SK-N-SH (cell line): ENCODE results near the gene GPR146. TPM values are rescaled to one million over a fixed set of nuclear protein-coding genes. Genes with fewer than 3 reads are reported as not detected.

Experiments
- CTCF ChIA-PET: fragments of 300-600, 350-600 bp; formaldehyde crosslinking; extraction: SDS; loops from one replicate; lab custom pipeline; 2021; lab: Yijun Ruan, JAX
- POLR2A ChIA-PET: fragments of 350-600 bp; sonication (Branson Sonifier 250); formaldehyde crosslinking; extraction: SDS; loops from one replicate; lab custom pipeline; 2020; ENCODE audit warnings: antibody characterized with exemption, inconsistent platforms; lab: Yijun Ruan, JAX
- DNase-seq: peaks from one replicate; pipeline ENCODE4 v3.0.0; 2012
- H2AFZ ChIP-seq: fragments of 200-600 bp; sonication (generic); 2 replicates; pipeline ENCODE4 v1.8.1; 2016; ENCODE audit warnings: antibody characterized with exemption, mild to moderate bottlenecking, low read depth
- H3F3A ChIP-seq: fragments of 200-600 bp; sonication (generic); replicated peaks from 2 replicates; pipeline ENCODE3; 2016; ENCODE audit warnings: antibody characterized with exemption, mild to moderate bottlenecking; ENCODE audit not compliant: insufficient read depth
- H3K27ac ChIP-seq, 2 experiments: fragments of 200-500 bp in 1 of 2; fragments of 200-600 bp in 1 of 2; sonication (Bioruptor generic) in 1 of 2; sonication (generic), shearing (Covaris generic) in 1 of 2; 2 replicates each; pipeline versions ENCODE4 v1.5.1 to v1.6.1; 2014 to 2016; ENCODE audit warnings: low read depth in 2 of 2, inconsistent platforms in 1 of 2, low read length in 1 of 2, mild to moderate bottlenecking in 1 of 2, mixed read lengths in 1 of 2
- H3K27me3 ChIP-seq: fragments of 200-600 bp; sonication (generic), shearing (Covaris generic); 2 replicates; pipeline ENCODE4 v1.6.1; 2016; ENCODE audit warnings: mixed run types; ENCODE audit not compliant: insufficient read depth
- H3K36me3 ChIP-seq, 2 experiments: fragments of 200-500 bp in 1 of 2; fragments of 200-600 bp in 1 of 2; sonication (Bioruptor generic) in 1 of 2; sonication (generic) in 1 of 2; replicated peaks in 1 of 2; 2 replicates each; pipeline versions ENCODE3 to v1.5.1; 2014 to 2016; ENCODE audit warnings: low read length in 1 of 2, mild to moderate bottlenecking in 1 of 2; ENCODE audit not compliant: insufficient read depth in 2 of 2, control insufficient read depth in 1 of 2
- H3K4me1 ChIP-seq, 2 experiments: fragments of 200-500 bp in 1 of 2; fragments of 200-600 bp in 1 of 2; sonication (Bioruptor generic) in 1 of 2; sonication (generic), shearing (Covaris generic) in 1 of 2; 2 replicates each; pipeline versions ENCODE4 v1.5.1 to v1.6.1; 2014 to 2016; ENCODE audit warnings: low read depth in 1 of 2, low read length in 1 of 2, mixed run types in 1 of 2; ENCODE audit not compliant: insufficient read depth in 2 of 2, control insufficient read depth in 1 of 2
- H3K4me2 ChIP-seq: fragments of 200-600 bp; sonication (generic), shearing (Covaris generic); 2 replicates; pipeline ENCODE4 v1.6.1; 2017; ENCODE audit warnings: mixed run types
- H3K4me3 ChIP-seq, 2 experiments: fragments of 200-500 bp in 1 of 2; fragments of 200-600 bp in 1 of 2; sonication (Bioruptor generic) in 1 of 2; sonication (generic), shearing (Covaris generic) in 1 of 2; 2 replicates each; pipeline versions ENCODE4 v1.5.1 to v1.8.1; 2014 to 2016; ENCODE audit warnings: low read depth in 2 of 2, inconsistent platforms in 1 of 2, low read length in 1 of 2, mild to moderate bottlenecking in 1 of 2, mixed read lengths in 1 of 2, moderate library complexity in 1 of 2
- H3K79me2 ChIP-seq: fragments of 200-600 bp; sonication (generic); 2 replicates; pipeline ENCODE4 v1.8.1; 2017; ENCODE audit warnings: mild to moderate bottlenecking; ENCODE audit not compliant: insufficient read depth
- H3K9ac ChIP-seq: fragments of 200-600 bp; sonication (generic); 2 replicates; pipeline ENCODE4 v1.6.1; 2017; ENCODE audit warnings: mixed run types
- H3K9me2 ChIP-seq: fragments of 200-600 bp; sonication (generic); 2 replicates; pipeline ENCODE4 v1.6.1; 2017; ENCODE audit warnings: mixed run types
- H3K9me3 ChIP-seq: fragments of 200-600 bp; sonication (generic); 2 replicates; pipeline ENCODE4 v1.6.1; 2017; ENCODE audit warnings: mixed run types, mild to moderate bottlenecking, moderate library complexity
- H4K20me1 ChIP-seq: fragments of 200-600 bp; sonication (generic); 2 replicates; pipeline ENCODE4 v1.6.1; 2017; ENCODE audit warnings: mild to moderate bottlenecking, mixed run types; ENCODE audit not compliant: insufficient read depth
- FOSL2 ChIP-seq: IDR thresholded peaks from 2 replicates; pipeline ENCODE4 v1.4.0; 2012; ENCODE audit warnings: low read depth, mild to moderate bottlenecking, moderate library complexity, borderline replicate concordance
- FOXJ3 ChIP-seq: sonication (generic); formaldehyde crosslinking; IDR thresholded peaks from 2 replicates; pipeline ENCODE4 v1.5.1; 2020; ENCODE audit warnings: mild to moderate bottlenecking, missing genetic modification reagents
- GABPA ChIP-seq: IDR thresholded peaks from 2 replicates; pipeline ENCODE4 v1.4.0; 2012; ENCODE audit warnings: low read depth, mild to moderate bottlenecking
- GATA2 ChIP-seq: sonication (generic); formaldehyde crosslinking; IDR thresholded peaks from 2 replicates; pipeline ENCODE4 v1.5.0; 2020; ENCODE audit warnings: mild to moderate bottlenecking, missing genetic modification reagents
- MEF2A ChIP-seq: IDR thresholded peaks from 2 replicates; pipeline ENCODE4 v1.4.0; 2012; ENCODE audit warnings: low read depth, borderline replicate concordance
- MXI1 ChIP-seq: IDR thresholded peaks from 2 replicates; pipeline ENCODE4 v1.6.1; 2012; ENCODE audit warnings: mild to moderate bottlenecking, low read depth, low read length, improper control_type of control experiment
- POLR2AphosphoS5 ChIP-seq: IDR thresholded peaks from 2 replicates; pipeline ENCODE4 v1.6.1; 2012; ENCODE audit warnings: low read depth, low read length
- RFX5 ChIP-seq: IDR thresholded peaks from 2 replicates; pipeline ENCODE4 v1.6.1; 2012; ENCODE audit warnings: mild to moderate bottlenecking, improper control_type of control experiment, low read length
- SIN3A ChIP-seq: IDR thresholded peaks from 2 replicates; pipeline ENCODE4 v1.6.1; 2012; ENCODE audit warnings: low read depth, mild to moderate bottlenecking, low read length, moderate library complexity, borderline replicate concordance
- SMC3 ChIP-seq: IDR thresholded peaks from 2 replicates; pipeline ENCODE4 v1.6.1; 2012; ENCODE audit warnings: low read depth, low read length, improper control_type of control experiment
- TAF1 ChIP-seq: IDR thresholded peaks from 2 replicates; pipeline ENCODE4 v1.6.1; 2012; ENCODE audit warnings: low read depth, mild to moderate bottlenecking, low read length, moderate library complexity, borderline replicate concordance
- TCF12 ChIP-seq: IDR thresholded peaks from 2 replicates; pipeline ENCODE4 v1.4.0; 2012
- TEAD4 ChIP-seq: IDR thresholded peaks from 2 replicates; pipeline ENCODE4 v1.4.0; 2012; ENCODE audit warnings: mild to moderate bottlenecking, borderline replicate concordance; ENCODE audit not compliant: insufficient read depth
- YY1 ChIP-seq: IDR thresholded peaks from 2 replicates; pipeline ENCODE4 v1.4.0; 2012; ENCODE audit warnings: low read depth, mild to moderate bottlenecking
- WGBS: methylation state at CpG from one replicate; pipeline ENCODE4 v1.1.6; 2017; ENCODE audit warnings: low lambda C conversion rate; 5-methylcytosine and 5-hydroxymethylcytosine counted together
- polyA plus RNA-seq, 3 experiments: library from polyadenylated mRNA; depleted of rRNA; stranded (reverse); fragments of >200 nt; gene quantifications; 2 replicates each; pipeline ENCODE4 v1.2.3, GENCODE V29; 2012
- TF ChIP-seq, protein P1 (sequence below): fragments of 150-350 bp; IDR thresholded peaks from 2 replicates; pipeline ENCODE4 v1.6.1; 2016; ENCODE audit warnings: mild to moderate bottlenecking, low read depth, low read length
- TF ChIP-seq, protein P2 (sequence below): IDR thresholded peaks from 2 replicates; pipeline ENCODE4 v1.6.1; 2012; ENCODE audit warnings: mild to moderate bottlenecking, low read depth, low read length, moderate library complexity
- TF ChIP-seq, protein P3 (sequence below): fragments of 200-600 bp; sonication (generic); IDR thresholded peaks from 2 replicates; pipeline ENCODE4 v1.6.1; 2017; ENCODE audit warnings: antibody characterized with exemption, mild to moderate bottlenecking, moderate library complexity
- TF ChIP-seq, protein P4 (sequence below): IDR thresholded peaks from 2 replicates; pipeline ENCODE4; 2012

GPR146 gene
- polyA plus RNA-seq, 1 of the 3 experiments (the other 2 are of a cell fraction) = 1.4 TPM

DNA sequence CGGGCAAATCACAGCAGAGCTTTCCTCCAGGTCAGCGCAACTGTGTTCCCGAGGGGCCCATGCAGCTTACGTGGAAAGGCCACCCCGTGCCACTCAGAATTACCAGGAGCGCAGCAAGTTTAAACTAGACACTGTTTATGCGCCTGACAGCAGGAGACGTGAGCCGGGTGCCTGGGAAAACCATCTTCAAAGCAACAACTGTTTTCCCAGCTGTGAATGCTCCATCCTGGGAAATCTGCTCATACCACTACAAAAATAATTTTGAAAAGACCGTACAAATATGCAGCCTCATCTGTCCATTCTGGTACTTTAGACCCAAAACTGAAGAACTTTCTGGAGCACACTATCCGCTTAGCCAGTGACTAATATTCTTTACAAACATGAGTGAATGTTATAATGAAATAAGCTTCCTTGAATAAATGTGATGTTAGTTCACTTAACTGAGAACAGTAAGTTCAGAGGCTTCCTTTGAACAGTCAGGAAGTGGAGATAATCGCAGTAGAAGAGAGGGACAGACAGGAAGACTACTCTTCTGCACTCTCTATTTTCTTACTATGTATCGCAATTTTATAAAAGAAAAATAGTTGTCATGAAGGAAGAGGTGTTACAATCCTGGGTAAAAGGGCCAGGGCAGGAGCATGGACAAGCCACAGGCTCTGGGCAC is 60.3 kb downstream of the GPR146 start (continued):
- no peak for TF ChIP-seq MXI1
- no peak for TF ChIP-seq MEF2A
- TF ChIP-seq SMC3 = no peak
- TF ChIP-seq, protein P1, sequence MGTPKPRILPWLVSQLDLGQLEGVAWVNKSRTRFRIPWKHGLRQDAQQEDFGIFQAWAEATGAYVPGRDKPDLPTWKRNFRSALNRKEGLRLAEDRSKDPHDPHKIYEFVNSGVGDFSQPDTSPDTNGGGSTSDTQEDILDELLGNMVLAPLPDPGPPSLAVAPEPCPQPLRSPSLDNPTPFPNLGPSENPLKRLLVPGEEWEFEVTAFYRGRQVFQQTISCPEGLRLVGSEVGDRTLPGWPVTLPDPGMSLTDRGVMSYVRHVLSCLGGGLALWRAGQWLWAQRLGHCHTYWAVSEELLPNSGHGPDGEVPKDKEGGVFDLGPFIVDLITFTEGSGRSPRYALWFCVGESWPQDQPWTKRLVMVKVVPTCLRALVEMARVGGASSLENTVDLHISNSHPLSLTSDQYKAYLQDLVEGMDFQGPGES = no peak

DNA sequence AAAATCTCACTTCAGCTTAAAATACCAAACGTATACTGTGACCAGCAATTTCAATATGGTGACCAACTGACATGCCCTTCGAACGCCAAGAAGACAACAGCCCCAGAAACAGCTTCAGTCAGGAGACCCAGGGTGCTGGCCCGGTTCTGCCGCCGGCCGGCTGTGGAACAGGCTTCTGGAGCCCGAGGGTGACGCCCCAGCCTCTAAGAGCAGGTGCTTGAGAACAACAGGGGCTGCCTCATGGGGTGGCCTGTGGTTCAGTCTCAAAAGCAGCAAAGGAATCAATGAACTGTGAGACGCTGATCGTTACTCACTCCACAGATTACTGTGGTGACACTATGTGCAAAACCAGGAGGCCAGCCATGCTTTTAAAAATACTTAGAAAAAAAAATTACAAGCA is 60.8 kb downstream of the GPR146 start:
- Histone ChIP-seq H3K9me3 (no peaks in the 10 kb centered on the region), H3F3A (no peaks in the 10 kb centered on the region), H3K27ac (no peak overlapping the region), H3K4me3 (no peak overlapping the region), H3K4me2 (no peak overlapping the region), H3K27me3 (no peaks in the 10 kb centered on the region), H3K9ac (no peak overlapping the region), H3K36me3 (peaks cover 0 to 2% of the 10 kb centered on the region in 2 experiments), H2AFZ (no peak overlapping the region), H4K20me1 (peaks cover 16% of the 10 kb centered on the region), H3K79me2 (peaks cover 11% of the 10 kb centered on the region; the same call in 1 of the 2 replicates), H3K4me1 (peaks cover 4 to 17% of the 10 kb centered on the region in 2 experiments; a peak in 2 of 4 replicates), H3K9me2 (no peaks in the 10 kb centered on the region)
- DNase-seq = no peak
- no peak for TF ChIP-seq FOSL2
- TF ChIP-seq TEAD4 = no peak
- TF ChIP-seq SIN3A = no peak
- no peak for TF ChIP-seq YY1
- TF ChIP-seq, protein P2, sequence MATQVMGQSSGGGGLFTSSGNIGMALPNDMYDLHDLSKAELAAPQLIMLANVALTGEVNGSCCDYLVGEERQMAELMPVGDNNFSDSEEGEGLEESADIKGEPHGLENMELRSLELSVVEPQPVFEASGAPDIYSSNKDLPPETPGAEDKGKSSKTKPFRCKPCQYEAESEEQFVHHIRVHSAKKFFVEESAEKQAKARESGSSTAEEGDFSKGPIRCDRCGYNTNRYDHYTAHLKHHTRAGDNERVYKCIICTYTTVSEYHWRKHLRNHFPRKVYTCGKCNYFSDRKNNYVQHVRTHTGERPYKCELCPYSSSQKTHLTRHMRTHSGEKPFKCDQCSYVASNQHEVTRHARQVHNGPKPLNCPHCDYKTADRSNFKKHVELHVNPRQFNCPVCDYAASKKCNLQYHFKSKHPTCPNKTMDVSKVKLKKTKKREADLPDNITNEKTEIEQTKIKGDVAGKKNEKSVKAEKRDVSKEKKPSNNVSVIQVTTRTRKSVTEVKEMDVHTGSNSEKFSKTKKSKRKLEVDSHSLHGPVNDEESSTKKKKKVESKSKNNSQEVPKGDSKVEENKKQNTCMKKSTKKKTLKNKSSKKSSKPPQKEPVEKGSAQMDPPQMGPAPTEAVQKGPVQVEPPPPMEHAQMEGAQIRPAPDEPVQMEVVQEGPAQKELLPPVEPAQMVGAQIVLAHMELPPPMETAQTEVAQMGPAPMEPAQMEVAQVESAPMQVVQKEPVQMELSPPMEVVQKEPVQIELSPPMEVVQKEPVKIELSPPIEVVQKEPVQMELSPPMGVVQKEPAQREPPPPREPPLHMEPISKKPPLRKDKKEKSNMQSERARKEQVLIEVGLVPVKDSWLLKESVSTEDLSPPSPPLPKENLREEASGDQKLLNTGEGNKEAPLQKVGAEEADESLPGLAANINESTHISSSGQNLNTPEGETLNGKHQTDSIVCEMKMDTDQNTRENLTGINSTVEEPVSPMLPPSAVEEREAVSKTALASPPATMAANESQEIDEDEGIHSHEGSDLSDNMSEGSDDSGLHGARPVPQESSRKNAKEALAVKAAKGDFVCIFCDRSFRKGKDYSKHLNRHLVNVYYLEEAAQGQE = no peak
- TF ChIP-seq TAF1 = no peak
- TF ChIP-seq, protein P3, sequence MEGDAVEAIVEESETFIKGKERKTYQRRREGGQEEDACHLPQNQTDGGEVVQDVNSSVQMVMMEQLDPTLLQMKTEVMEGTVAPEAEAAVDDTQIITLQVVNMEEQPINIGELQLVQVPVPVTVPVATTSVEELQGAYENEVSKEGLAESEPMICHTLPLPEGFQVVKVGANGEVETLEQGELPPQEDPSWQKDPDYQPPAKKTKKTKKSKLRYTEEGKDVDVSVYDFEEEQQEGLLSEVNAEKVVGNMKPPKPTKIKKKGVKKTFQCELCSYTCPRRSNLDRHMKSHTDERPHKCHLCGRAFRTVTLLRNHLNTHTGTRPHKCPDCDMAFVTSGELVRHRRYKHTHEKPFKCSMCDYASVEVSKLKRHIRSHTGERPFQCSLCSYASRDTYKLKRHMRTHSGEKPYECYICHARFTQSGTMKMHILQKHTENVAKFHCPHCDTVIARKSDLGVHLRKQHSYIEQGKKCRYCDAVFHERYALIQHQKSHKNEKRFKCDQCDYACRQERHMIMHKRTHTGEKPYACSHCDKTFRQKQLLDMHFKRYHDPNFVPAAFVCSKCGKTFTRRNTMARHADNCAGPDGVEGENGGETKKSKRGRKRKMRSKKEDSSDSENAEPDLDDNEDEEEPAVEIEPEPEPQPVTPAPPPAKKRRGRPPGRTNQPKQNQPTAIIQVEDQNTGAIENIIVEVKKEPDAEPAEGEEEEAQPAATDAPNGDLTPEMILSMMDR = no peak
- TF ChIP-seq FOXJ3 (CRISPR knock-in tag) = no peak
- TF ChIP-seq, protein P4, sequence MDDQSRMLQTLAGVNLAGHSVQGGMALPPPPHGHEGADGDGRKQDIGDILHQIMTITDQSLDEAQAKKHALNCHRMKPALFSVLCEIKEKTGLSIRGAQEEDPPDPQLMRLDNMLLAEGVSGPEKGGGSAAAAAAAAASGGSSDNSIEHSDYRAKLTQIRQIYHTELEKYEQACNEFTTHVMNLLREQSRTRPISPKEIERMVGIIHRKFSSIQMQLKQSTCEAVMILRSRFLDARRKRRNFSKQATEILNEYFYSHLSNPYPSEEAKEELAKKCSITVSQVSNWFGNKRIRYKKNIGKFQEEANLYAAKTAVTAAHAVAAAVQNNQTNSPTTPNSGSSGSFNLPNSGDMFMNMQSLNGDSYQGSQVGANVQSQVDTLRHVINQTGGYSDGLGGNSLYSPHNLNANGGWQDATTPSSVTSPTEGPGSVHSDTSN = no peak
- TF ChIP-seq SMC3 = no peak
- no peak for TF ChIP-seq MEF2A
- TF ChIP-seq RFX5 = no peak
- TF ChIP-seq POLR2AphosphoS5 = no peak
- no peak for TF ChIP-seq TCF12
- TF ChIP-seq GABPA = no peak
- TF ChIP-seq GATA2 (CRISPR knock-in tag) = no peak
- TF ChIP-seq MXI1 = no peak
- CTCF ChIA-PET = interaction anchor here (1.2 to 9.8 kb wide), 6 partner anchors 10 to 112 kb away, joined by 3 to 79 read pairs (median 10); partner anchors contain the start of gene GPER1
- 94% methylated on average over 10 of the region's 11 CpGs for WGBS
- POLR2A ChIA-PET = no interaction called here
